OCI-LY1 (cell line): ENCODE measurements around the gene KCNJ4.

Experiments used
- CTCF ChIP-seq: fragments of 200-600 bp; sonication (generic), shearing (Covaris generic); IDR thresholded peaks from 2 replicates; pipeline ENCODE4 v1.5.1; 2017; ENCODE audit warnings: mild to moderate bottlenecking, antibody characterized with exemption, low read length, moderate library complexity, mixed read lengths
- EZH2 ChIP-seq: fragments of 200-600 bp; sonication (generic), shearing (Covaris generic); IDR thresholded peaks from 2 replicates; pipeline ENCODE4 v1.8.0; 2017; ENCODE audit warnings: borderline replicate concordance, mixed run types, mild to moderate bottlenecking, antibody characterized with exemption, low read length, moderate library complexity, mixed read lengths

- TF ChIP-seq CTCF (no peak), EZH2 (no peak)
Measured at GRCh38 chr22:38484244-38484643, 29.2 kb upstream of the KCNJ4 start.
